ENCODE data around the gene UROC1. TPM values are rescaled to one million over a fixed set of nuclear protein-coding genes. Genes with fewer than 3 reads are reported as not detected.
A peak's percentile ranks its signal among the peaks of the same experiment; 100 is the strongest.

Gene UROC1
- total and polyA plus RNA-seq, 2 of the 13 experiments (the other 11 are each of a cell fraction or from before 2014, with no cell fraction given), result 0.71 to 1.3 TPM

- TF ChIP-seq, protein P1, sequence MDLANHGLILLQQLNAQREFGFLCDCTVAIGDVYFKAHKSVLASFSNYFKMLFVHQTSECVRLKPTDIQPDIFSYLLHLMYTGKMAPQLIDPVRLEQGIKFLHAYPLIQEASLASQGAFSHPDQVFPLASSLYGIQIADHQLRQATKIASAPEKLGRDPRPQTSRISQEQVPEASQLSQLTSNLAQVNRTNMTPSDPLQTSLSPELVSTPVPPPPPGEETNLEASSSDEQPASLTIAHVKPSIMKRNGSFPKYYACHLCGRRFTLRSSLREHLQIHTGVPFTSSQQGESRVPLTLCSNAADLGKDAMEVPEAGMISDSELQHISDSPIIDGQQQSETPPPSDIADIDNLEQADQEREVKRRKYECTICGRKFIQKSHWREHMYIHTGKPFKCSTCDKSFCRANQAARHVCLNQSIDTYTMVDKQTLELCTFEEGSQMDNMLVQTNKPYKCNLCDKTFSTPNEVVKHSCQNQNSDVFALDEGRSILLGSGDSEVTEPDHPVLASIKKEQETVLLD (CRISPR knock-in tag; IDR thresholded peaks at IDR 0.05; ENCODE audit: low read depth), result no peak
- TF ChIP-seq, protein P2, sequence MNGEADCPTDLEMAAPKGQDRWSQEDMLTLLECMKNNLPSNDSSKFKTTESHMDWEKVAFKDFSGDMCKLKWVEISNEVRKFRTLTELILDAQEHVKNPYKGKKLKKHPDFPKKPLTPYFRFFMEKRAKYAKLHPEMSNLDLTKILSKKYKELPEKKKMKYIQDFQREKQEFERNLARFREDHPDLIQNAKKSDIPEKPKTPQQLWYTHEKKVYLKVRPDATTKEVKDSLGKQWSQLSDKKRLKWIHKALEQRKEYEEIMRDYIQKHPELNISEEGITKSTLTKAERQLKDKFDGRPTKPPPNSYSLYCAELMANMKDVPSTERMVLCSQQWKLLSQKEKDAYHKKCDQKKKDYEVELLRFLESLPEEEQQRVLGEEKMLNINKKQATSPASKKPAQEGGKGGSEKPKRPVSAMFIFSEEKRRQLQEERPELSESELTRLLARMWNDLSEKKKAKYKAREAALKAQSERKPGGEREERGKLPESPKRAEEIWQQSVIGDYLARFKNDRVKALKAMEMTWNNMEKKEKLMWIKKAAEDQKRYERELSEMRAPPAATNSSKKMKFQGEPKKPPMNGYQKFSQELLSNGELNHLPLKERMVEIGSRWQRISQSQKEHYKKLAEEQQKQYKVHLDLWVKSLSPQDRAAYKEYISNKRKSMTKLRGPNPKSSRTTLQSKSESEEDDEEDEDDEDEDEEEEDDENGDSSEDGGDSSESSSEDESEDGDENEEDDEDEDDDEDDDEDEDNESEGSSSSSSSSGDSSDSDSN (CRISPR knock-in tag; IDR thresholded peaks at IDR 0.05), result peak; percentile 53; the same call in 1 of the 2 replicates
- TF ChIP-seq ZSCAN31 (CRISPR knock-in tag; IDR thresholded peaks at IDR 0.05; ENCODE audit: low read depth) (0 out of 2 replicates have a peak, but pooled peaks have one; percentile 66), RARG (CRISPR knock-in tag; IDR thresholded peaks at IDR 0.05; ENCODE audit: low read depth) (no peak), HDAC2 (CRISPR knock-in tag; IDR thresholded peaks at IDR 0.05) (peak; percentile 84; the same call in 1 of the 2 replicates), CBX5 (CRISPR knock-in tag; IDR thresholded peaks at IDR 0.05; ENCODE audit: borderline replicate concordance) (peak; percentile 62; the same call in 1 of the 2 replicates), ZNF180 (CRISPR knock-in tag; IDR thresholded peaks at IDR 0.05; ENCODE audit: borderline replicate concordance, low read depth) (no peak), MAX (IDR thresholded peaks at IDR 0.05) (peak; percentile 70), RBFOX2 (IDR thresholded peaks at IDR 0.05; ENCODE audit: low read depth, low read length) (peak; percentile 45), ZSCAN25 (CRISPR knock-in tag; IDR thresholded peaks at IDR 0.05) (0 out of 2 replicates have a peak, but pooled peaks have one; percentile 32), KLF9 (CRISPR knock-in tag; IDR thresholded peaks at IDR 0.05; ENCODE audit: low read depth) (peak; percentile 76; the same call in 1 of the 2 replicates), REPIN1 (CRISPR knock-in tag; IDR thresholded peaks at IDR 0.05; ENCODE audit: borderline replicate concordance, low read depth) (0 out of 2 replicates have a peak, but pooled peaks have one; percentile 29), NFATC3 (CRISPR knock-in tag; IDR thresholded peaks at IDR 0.05) (no peak), ZFX (CRISPR knock-in tag; IDR thresholded peaks at IDR 0.05; ENCODE audit: low read depth) (0 out of 2 replicates have a peak, but pooled peaks have one; percentile 21), ZGPAT (CRISPR knock-in tag; IDR thresholded peaks at IDR 0.05) (peak; percentile 57; the same call in 1 of the 2 replicates), MLX (CRISPR knock-in tag; IDR thresholded peaks at IDR 0.05) (no peak), SAP130 (CRISPR knock-in tag; IDR thresholded peaks at IDR 0.05; ENCODE audit: low read depth) (peak; percentile 96), KMT2A (CRISPR knock-in tag; IDR thresholded peaks at IDR 0.05) (peak; percentile 76), ELF3 (CRISPR knock-in tag; IDR thresholded peaks at IDR 0.05) (peak; percentile 74), RBAK (CRISPR knock-in tag; IDR thresholded peaks at IDR 0.05) (no peak), GFI1 (CRISPR knock-in tag; IDR thresholded peaks at IDR 0.05; ENCODE audit: borderline replicate concordance) (no peak), CREB1 (IDR thresholded peaks at IDR 0.05) (no peak; the same call in 1 of the 2 replicates), CREB1 (CRISPR knock-in tag; IDR thresholded peaks at IDR 0.05) (peak; percentile 65; the same call in 1 of the 2 replicates), ZNF788 (CRISPR knock-in tag; IDR thresholded peaks at IDR 0.05; ENCODE audit: borderline replicate concordance) (peak; percentile 84; the same call in 1 of the 2 replicates), HOXA5 (CRISPR knock-in tag; IDR thresholded peaks at IDR 0.05) (0 out of 2 replicates have a peak, but pooled peaks have one; percentile 47)
Observed at GRCh38 chr3:126472277-126473006, 45.1 kb downstream of the UROC1 start (continued).
